Measurements from ENCODE around the gene BICRA.
"Not testable (repeated sequence)": the region's sequence is repeated elsewhere in the genome, so short reads cannot be mapped to it uniquely, and the experiment has no call there.

The BICRA gene

DNA sequence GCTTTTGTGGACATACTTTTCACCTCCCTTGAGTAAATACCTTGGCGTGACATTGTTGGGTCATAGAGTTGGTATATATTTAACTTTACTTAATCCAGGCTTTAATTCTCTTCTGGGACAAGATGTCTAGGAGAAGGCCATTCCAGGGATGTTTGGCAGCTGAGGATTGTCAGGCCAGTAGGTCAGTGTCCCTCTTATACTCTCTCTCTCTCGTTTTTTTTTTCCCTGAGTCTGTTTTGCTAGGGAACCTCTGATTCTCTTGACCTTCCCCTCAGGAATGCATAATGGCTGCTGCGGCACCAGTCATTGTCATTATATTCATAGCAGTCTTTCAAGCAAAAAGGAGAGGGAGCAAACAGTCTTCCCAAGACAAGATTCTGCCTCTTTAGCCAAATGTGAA, 48.8 kb downstream of the BICRA start:
- no peak overlapping the region for H3K4me3 ChIP-seq (ENCODE audit: low read length)
- no peak overlapping the region for H3K27ac ChIP-seq (ENCODE audit: low read length)
- no peaks in the 10 kb centered on the region for H3K9me3 ChIP-seq (ENCODE audit: insufficient read depth, low read depth, low read length)
- H3K4me1 ChIP-seq (ENCODE audit: insufficient read depth, low read length) = peaks cover 3% of the 10 kb centered on the region; the same call in 1 of the 2 replicates
- no peak overlapping the region; the same call in 1 of the 2 replicates for H3K9ac ChIP-seq (ENCODE audit: low read depth, low read length)
- no peaks in the 10 kb centered on the region for H3K27me3 ChIP-seq (ENCODE audit: insufficient read depth, low read length)
- 0 out of 2 replicates have a peak, but pooled peaks cover 7% of the 10 kb centered on the region for H3K36me3 ChIP-seq (ENCODE audit: insufficient read depth, low read depth, low read length)

DNA sequence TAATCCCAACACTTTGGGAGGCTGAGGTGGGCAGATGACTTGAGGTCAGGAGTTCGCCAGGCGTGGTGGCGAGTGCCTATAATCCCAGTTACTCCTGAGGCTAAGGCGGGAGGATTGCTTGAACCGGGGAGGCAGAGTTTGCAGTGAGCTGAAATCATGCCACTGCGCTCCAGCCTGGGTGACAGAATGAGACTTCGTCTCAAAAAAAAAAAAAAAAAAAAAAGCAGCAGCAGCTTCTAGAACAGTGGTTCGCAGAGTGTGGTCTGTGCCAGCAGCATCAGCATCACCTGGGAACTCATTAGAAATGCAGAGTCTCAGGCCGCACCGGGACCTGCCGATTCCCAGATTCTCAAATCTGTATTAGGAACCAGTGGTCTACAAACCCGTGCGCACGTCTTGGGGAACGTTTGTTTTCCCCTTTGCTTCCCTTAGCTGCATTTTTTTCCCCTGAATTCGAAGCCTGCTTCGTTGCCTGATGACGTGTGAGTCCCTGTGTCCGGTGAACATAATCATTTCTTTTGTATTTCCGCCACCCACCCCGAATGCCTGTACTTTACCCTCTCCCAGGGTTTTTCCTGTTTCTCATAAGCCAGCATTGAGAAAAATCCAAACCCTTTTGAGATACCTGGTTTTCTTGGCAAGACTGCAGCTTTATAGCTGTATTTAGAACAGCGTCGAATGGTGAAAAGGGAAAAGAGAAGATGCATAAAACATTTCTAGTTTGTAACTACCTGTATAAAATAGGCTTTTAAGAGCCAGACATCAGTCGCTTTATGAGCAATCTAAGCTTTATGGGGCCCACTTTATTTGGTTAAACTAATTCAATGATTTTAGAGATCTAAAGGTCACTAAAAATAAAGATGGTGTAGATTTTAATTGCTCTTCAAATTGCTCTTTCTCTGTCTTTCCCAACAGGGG, 49.8 kb downstream of the BICRA start:
- Histone ChIP-seq H3K36me3 (ENCODE audit: insufficient read depth, low read depth, low read length) (no peaks in the 10 kb centered on the region), H3K9me3 (ENCODE audit: insufficient read depth, low read depth, low read length) (no peaks in the 10 kb centered on the region), H3K4me1 (ENCODE audit: insufficient read depth, low read length) (peaks cover 4% of the 10 kb centered on the region; the same call in 1 of the 2 replicates), H3K27ac (ENCODE audit: low read length) (no peak overlapping the region), H3K9ac (ENCODE audit: low read depth, low read length) (no peak overlapping the region), H3K27me3 (ENCODE audit: insufficient read depth, low read length) (no peaks in the 10 kb centered on the region), H3K4me3 (ENCODE audit: low read length) (no peak overlapping the region)

DNA sequence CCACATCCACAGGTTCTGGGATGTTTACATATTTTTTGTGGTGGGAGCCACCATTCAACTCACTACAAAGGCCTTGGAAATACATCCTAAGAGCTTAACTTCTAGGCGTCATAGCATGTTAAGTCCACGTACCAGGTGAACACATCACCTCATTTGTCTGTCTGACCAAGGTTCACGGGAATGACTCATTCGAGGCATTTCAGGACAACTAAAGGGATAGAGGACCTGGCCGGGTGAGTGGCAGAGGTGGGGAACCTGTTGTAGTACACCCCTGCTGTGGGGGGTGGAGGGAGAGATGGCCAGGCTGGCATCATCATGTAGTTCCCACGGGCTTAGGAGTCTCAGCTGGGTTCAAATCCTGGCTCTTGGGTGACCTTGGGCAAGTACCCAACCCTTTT, 51.5 kb downstream of the BICRA start:
- H3K27ac ChIP-seq (ENCODE audit: low read length) = no peak overlapping the region
- H3K4me1 ChIP-seq (ENCODE audit: insufficient read depth, low read length) = peaks cover 7% of the 10 kb centered on the region

DNA sequence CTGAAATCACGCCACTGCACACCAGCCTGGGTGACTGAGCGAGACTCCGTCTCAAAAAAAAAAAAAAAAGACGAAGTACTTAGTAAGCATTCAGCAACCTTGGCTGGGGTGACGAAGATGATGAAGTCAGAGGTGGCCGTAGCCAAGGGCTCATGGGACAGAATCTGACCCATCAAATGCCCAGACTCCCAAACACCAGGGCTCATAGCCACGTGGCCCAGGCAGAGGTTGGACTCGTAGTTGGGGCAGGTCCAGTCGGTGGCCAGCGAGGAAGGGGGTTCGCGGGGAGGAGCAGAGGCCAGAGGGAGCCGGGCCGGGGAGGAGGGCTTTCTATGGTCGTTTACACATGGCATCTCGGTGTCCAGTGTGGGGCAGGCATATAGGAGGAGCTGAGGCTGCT, 52.2 kb downstream of the BICRA start:
- Histone ChIP-seq H3K4me3 (ENCODE audit: low read length) (no peak overlapping the region), H3K9me3 (ENCODE audit: insufficient read depth, low read depth, low read length) (no peaks in the 10 kb centered on the region), H3K27ac (ENCODE audit: low read length) (no peak overlapping the region), H3K9ac (ENCODE audit: low read depth, low read length) (no peak overlapping the region), H3K27me3 (ENCODE audit: insufficient read depth, low read length) (no peaks in the 10 kb centered on the region), H3K4me1 (ENCODE audit: insufficient read depth, low read length) (peaks cover 7% of the 10 kb centered on the region), H3K36me3 (ENCODE audit: insufficient read depth, low read depth, low read length) (no peaks in the 10 kb centered on the region)

More for the DNA sequence above, 51.5 kb downstream of the BICRA start:
- Histone ChIP-seq H3K9me3 (ENCODE audit: insufficient read depth, low read depth, low read length) (no peaks in the 10 kb centered on the region), H3K36me3 (ENCODE audit: insufficient read depth, low read depth, low read length) (no peaks in the 10 kb centered on the region), H3K27me3 (ENCODE audit: insufficient read depth, low read length) (no peaks in the 10 kb centered on the region), H3K9ac (ENCODE audit: low read depth, low read length) (no peak overlapping the region), H3K4me3 (ENCODE audit: low read length) (no peak overlapping the region)

DNA sequence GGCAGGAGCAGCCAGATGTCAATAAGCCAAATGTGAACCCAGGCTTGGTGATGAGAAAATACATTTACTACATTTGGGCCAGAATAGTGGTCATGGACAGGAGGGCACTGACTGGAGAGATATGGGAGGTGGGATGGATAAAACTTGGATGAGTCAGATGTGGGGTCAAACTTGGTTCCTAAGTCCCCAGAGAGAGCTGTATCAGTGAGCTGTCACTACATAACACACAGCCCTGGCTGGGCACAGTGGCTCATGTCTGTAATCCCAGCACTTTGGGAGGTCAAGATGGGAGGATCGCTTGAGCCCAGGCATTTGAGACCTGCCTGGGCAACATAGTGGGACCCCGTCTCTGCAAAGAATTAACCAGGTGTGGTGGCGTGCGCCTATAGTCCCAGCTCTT, 52.7 kb downstream of the BICRA start:
- H3K27me3 ChIP-seq (ENCODE audit: insufficient read depth, low read length) = no peaks in the 10 kb centered on the region
- no peak overlapping the region for H3K27ac ChIP-seq (ENCODE audit: low read length)
- no peak overlapping the region for H3K9ac ChIP-seq (ENCODE audit: low read depth, low read length)
- H3K4me1 ChIP-seq (ENCODE audit: insufficient read depth, low read length) = peaks cover 7% of the 10 kb centered on the region
- H3K36me3 ChIP-seq (ENCODE audit: insufficient read depth, low read depth, low read length) = no peaks in the 10 kb centered on the region
- no peak overlapping the region for H3K4me3 ChIP-seq (ENCODE audit: low read length)
- H3K9me3 ChIP-seq (ENCODE audit: insufficient read depth, low read depth, low read length) = no peaks in the 10 kb centered on the region

DNA sequence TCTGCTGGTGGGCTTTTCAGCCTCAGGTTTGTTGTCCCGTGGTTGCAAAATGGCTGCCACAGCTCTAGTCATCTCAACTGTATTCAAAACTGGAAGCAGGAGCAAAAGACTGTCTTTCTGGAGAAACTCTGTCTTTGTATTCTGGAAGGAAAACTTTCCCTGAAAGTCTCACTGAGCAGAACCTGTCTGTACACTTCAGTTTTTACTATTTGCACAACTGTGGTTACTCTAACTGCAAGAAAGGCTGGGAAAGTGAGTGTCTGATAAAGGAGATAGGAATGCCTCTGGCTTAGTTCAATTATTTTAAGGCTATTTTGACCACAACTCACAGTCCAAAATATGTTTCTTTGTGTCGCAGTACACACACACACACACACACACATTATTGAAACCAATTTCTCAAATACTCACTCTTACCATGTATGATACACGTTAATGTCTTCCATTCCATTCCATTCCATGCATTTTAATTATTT, 54.5 kb downstream of the BICRA start:
- peaks cover 8% of the 10 kb centered on the region for H3K4me1 ChIP-seq (ENCODE audit: insufficient read depth, low read length)
- H3K27me3 ChIP-seq (ENCODE audit: insufficient read depth, low read length) = no peaks in the 10 kb centered on the region
- H3K36me3 ChIP-seq (ENCODE audit: insufficient read depth, low read depth, low read length) = no peaks in the 10 kb centered on the region
- H3K4me3 ChIP-seq (ENCODE audit: low read length) = no peak overlapping the region
- H3K9me3 ChIP-seq (ENCODE audit: insufficient read depth, low read depth, low read length) = no peaks in the 10 kb centered on the region
- no peak overlapping the region for H3K9ac ChIP-seq (ENCODE audit: low read depth, low read length)
- H3K27ac ChIP-seq (ENCODE audit: low read length) = no peak overlapping the region

DNA sequence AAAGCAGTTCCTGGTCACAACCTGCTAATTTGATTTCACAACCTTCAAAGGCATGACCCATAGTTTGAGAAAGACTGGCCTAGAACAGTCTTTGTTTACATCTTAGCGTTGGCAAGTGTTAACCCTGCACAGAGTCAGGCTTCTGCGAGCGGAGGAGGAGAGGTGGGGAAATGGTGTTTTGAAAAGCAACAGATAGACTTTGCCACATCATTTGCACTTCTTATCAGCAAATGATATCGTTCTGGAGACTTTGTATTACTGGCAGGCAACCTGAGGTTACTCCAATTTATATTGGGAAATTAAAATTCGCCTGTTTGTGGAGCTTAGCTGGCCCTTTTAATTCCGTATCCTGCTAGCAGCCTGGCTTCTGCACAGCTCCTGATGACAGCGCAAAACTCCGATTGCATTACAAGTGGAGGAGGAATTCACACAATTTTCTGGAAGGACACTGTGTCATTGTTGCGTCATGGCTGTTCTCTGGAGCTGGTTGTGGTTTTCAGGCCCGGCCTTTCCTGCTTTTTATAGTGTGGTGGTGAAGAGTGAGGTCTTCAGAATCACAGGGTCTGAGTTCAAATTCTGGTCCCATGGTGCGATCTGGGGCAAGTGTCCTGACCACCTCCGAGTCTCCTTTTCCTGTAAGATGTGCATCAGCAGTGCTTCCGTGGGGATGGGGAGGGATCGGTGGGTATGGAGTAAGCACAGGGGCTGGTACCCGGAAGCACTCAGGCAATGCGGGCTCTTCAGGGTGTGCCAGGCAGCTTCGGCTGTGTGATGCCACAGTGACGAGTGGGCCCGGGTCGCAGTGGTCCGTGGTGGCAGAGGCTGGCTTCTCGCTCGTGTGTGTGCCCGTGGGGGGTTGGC, 55.2 kb downstream of the BICRA start:
- no peak overlapping the region for H3K9ac ChIP-seq (ENCODE audit: low read depth, low read length)
- no peak overlapping the region for H3K4me3 ChIP-seq (ENCODE audit: low read length)
- no peaks in the 10 kb centered on the region for H3K27me3 ChIP-seq (ENCODE audit: insufficient read depth, low read length)
- H3K27ac ChIP-seq (ENCODE audit: low read length) = no peak overlapping the region
- no peaks in the 10 kb centered on the region for H3K36me3 ChIP-seq (ENCODE audit: insufficient read depth, low read depth, low read length)
- no peaks in the 10 kb centered on the region for H3K9me3 ChIP-seq (ENCODE audit: insufficient read depth, low read depth, low read length)
- H3K4me1 ChIP-seq (ENCODE audit: insufficient read depth, low read length) = peaks cover 8% of the 10 kb centered on the region

DNA sequence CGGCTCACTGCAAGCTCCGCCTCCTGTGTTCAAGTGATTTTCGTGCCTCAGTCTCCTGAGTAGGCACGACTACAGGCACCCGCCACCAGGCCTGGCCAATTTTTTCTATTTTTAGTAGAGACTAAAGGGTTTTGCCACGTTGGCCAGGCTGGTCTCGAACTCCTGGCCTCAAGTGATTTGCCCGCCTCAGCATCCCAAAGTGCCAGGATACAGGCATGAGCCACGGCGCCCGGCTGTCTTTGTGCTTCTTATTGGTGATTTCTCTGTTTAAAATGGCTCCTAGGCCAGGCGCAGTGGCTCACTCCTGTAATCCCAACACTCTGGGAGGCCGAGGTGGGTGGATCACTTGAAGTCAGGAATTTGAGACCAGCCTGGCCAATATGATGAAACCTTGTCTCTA, 59.6 kb downstream of the BICRA start:
- H3K27ac ChIP-seq (ENCODE audit: low read length); H3K9me3 ChIP-seq (ENCODE audit: insufficient read depth, low read depth, low read length); H3K27me3 ChIP-seq (ENCODE audit: insufficient read depth, low read length); H3K4me1 ChIP-seq (ENCODE audit: insufficient read depth, low read length); H3K9ac ChIP-seq (ENCODE audit: low read depth, low read length); H3K4me3 ChIP-seq (ENCODE audit: low read length): not testable (repeated sequence)
- H3K36me3 ChIP-seq (ENCODE audit: insufficient read depth, low read depth, low read length) = peaks cover 16% of the 10 kb centered on the region

DNA sequence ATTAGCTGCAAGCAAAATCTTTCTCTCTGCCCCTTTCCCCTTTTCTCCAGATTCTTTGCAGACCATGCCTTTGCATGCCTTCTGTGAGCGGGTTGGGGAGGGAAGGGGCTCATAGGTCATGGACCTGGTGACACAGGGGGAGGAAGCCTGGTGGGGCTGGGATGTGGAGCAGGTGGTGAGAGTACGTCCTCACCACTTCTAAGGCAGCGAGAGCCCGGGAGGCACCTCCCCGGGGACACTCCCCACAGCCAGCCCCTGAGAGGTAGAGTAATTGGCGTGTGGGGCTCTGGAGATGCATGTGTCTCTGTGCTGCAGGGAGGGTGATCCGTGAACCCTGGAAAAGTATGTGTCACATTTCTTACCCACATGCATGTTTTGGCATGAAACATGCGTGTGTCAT, 61.8 kb downstream of the BICRA start:
- Histone ChIP-seq H3K36me3 (ENCODE audit: insufficient read depth, low read depth, low read length) (peaks cover 33% of the 10 kb centered on the region), H3K4me3 (ENCODE audit: low read length) (no peak overlapping the region), H3K4me1 (ENCODE audit: insufficient read depth, low read length) (peaks cover 4% of the 10 kb centered on the region; the same call in 1 of the 2 replicates), H3K27me3 (ENCODE audit: insufficient read depth, low read length) (no peaks in the 10 kb centered on the region), H3K9ac (ENCODE audit: low read depth, low read length) (no peak overlapping the region), H3K9me3 (ENCODE audit: insufficient read depth, low read depth, low read length) (no peaks in the 10 kb centered on the region), H3K27ac (ENCODE audit: low read length) (no peak overlapping the region)

DNA sequence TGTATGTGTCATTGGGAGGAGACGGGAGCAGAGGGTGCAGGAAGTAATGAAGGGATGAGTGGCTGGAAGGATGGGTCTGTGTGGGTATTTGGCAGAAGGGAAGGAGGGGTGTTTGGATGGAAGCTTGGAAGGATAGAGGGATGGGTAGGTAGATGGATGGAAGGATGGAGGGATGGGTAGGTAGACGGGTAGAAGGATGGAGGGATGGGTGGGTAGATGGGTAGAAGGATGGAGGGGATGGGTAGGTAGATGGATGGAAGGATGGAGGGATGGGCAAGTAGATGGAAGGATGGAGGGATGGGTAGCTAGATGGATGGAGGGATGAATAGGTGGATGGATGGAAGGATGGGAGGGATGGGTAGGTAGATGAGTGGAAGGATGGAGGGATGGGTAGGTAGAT, 62.6 kb downstream of the BICRA start:
- no peaks in the 10 kb centered on the region for H3K9me3 ChIP-seq (ENCODE audit: insufficient read depth, low read depth, low read length)
- no peak overlapping the region for H3K4me3 ChIP-seq (ENCODE audit: low read length)
- H3K4me1 ChIP-seq (ENCODE audit: insufficient read depth, low read length) = peaks cover 4% of the 10 kb centered on the region; the same call in 1 of the 2 replicates
- H3K9ac ChIP-seq (ENCODE audit: low read depth, low read length) = no peak overlapping the region
- H3K27ac ChIP-seq (ENCODE audit: low read length) = no peak overlapping the region
- peaks cover 37% of the 10 kb centered on the region for H3K36me3 ChIP-seq (ENCODE audit: insufficient read depth, low read depth, low read length)
- no peaks in the 10 kb centered on the region for H3K27me3 ChIP-seq (ENCODE audit: insufficient read depth, low read length)

DNA sequence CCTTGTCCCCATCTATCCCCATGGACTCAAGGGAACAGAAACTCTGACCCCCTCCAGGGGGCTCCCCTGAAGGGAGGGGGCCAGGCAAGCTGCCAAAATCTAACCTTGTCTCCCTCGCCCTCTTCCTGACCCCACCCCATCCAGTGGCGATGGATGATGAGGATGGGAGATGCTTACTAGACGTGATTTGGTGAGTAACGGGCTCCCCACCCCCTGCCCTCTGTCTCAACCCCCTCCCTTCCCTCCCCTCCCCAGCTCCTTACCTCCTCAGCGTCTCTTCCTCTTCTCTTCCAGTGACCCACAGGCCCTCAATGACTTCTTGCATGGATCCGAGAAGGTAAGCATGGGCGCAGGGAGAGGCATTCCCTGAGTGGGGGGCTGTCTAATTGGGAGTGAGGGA, 64.5 kb downstream of the BICRA start:
- no peak overlapping the region for H3K27ac ChIP-seq (ENCODE audit: low read length)
- no peak overlapping the region for H3K4me3 ChIP-seq (ENCODE audit: low read length)
- H3K36me3 ChIP-seq (ENCODE audit: insufficient read depth, low read depth, low read length) = peaks cover 53% of the 10 kb centered on the region
- H3K27me3 ChIP-seq (ENCODE audit: insufficient read depth, low read length) = no peaks in the 10 kb centered on the region
- H3K9me3 ChIP-seq (ENCODE audit: insufficient read depth, low read depth, low read length) = no peaks in the 10 kb centered on the region
- no peaks in the 10 kb centered on the region for H3K4me1 ChIP-seq (ENCODE audit: insufficient read depth, low read length)
- H3K9ac ChIP-seq (ENCODE audit: low read depth, low read length) = no peak overlapping the region

Measured in iPS-20b (cell line).